ENCODE measurements around the gene ATP6V0D1.

The ATP6V0D1 gene

DNA sequence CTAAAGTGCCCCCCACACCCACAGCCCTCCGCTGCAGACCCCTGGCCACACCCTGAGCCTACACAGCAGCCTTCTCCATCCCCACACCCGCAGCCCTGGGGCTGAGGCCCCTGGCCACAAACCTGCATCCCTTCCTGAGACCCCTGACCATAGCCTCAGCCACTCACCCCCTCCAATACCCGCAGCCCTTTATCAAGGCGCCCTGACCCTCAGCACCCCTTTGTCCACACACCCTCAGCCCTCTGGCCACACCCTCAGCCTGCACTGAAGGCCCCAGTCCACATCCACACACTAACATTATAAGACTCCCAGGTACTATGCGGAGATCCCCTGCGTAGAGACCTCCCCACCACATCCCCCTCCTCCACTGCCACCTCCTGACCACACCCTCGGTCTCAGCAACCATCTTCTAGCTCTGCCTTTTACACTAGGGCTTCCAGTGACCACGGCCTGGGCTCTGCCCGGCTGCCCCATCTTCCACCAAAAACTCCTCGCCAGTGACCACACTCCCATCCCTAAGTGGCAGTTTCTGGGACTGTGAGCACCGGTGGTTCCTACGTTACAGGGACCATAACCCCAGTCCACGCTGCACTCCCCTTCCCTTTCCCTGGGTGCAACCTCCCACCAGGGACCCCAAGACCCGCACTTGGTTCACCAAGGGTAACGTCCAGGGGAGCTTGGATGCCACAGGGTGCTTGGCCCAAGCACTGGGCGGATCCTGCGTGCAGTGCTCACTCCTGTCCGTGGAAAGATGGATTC lies 88.5 kb downstream of the ATP6V0D1 start:
- DNase-seq (ENCODE audit: low spot score), result no peak

GRCh38 chr16:67391424-67392300 lies 89.3 kb downstream of the ATP6V0D1 start:
- no peak for DNase-seq (ENCODE audit: low spot score)

DNA sequence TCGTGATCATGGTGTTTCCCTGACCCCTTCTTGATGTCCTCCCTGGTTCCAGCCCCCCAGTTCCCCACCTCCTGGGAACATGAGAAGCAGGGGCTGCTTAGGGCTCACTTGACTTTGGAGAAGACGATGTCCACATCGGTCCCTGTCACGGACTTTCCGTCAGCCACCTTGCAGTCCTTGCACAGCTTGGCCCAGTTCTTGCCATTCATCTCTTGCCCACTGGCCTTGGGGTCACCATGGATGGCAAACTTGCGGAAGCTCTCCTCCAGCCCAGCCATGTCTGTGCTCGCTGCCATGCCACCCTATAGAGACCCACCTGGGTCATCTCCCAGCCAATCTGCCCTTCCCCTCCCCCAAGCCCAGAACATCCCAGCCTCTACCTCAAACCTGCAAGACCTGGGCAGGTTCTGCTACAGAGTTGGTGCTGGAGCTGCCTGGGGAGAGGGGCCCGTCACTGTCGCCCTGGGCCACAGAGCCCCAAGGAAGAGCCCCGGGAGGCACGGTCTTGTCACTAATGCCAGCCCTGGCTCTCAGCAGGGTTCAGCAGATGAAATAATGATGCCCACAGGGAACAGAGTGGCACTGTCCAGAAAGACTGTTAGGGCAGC lies 90.0 kb downstream of the ATP6V0D1 start:
- no peak for DNase-seq (ENCODE audit: low spot score)

- DNase-seq (ENCODE audit: low spot score), result no peak
These were observed 90.8 kb downstream of the ATP6V0D1 start for GRCh38 chr16:67389911-67390815.

- DNase-seq (ENCODE audit: low spot score), result no peak
These were observed 92.4 kb downstream of the ATP6V0D1 start for GRCh38 chr16:67388591-67388990.

GRCh38 chr16:67388191-67388590 lies 92.8 kb downstream of the ATP6V0D1 start:
- no peak for DNase-seq (ENCODE audit: low spot score)
